HL-60 (cell line): ENCODE results near the gene MLLT6.

Experiments used
- DNase-seq, 2 experiments: peaks; one replicate each; pipeline ENCODE4 v3.0.0-alpha.2; 2010 to 2020; ENCODE audit warnings: low read depth in 1 of 2, low spot score in 1 of 2
- H3K27ac ChIP-seq: fragments of 250-450 bp; sonication (Bioruptor Pico); replicated peaks from 2 replicates; pipeline ENCODE4 v1.5.1; 2020; ENCODE audit warnings: mild to moderate bottlenecking, moderate library complexity
- H3K27me3 ChIP-seq: fragments of 250-450 bp; sonication (Bioruptor Pico); 2 replicates; pipeline ENCODE4 v1.5.1; 2021; ENCODE audit warnings: mild to moderate bottlenecking, moderate library complexity; ENCODE audit not compliant: insufficient read depth, poor library complexity, severe bottlenecking
- H3K4me3 ChIP-seq: replicated peaks from 2 replicates; pipeline ENCODE4 v1.5.1; 2011; ENCODE audit warnings: mild to moderate bottlenecking, control low read depth, low read length; ENCODE audit not compliant: insufficient read depth
- GABPA ChIP-seq: IDR thresholded peaks from 2 replicates; pipeline ENCODE4 v1.6.1; 2012; ENCODE audit warnings: low read depth
- POLR2AphosphoS5 ChIP-seq: IDR thresholded peaks from 2 replicates; pipeline ENCODE4 v1.6.1; 2012; ENCODE audit warnings: low read depth
- SPI1 ChIP-seq: IDR thresholded peaks from 2 replicates; pipeline ENCODE4 v1.6.1; 2012; ENCODE audit warnings: low read depth, mild to moderate bottlenecking, borderline replicate concordance
- TF ChIP-seq, protein P1 (sequence below): IDR thresholded peaks from one replicate; pipeline ENCODE4 v1.5.1; 2011; ENCODE audit warnings: low read length, control low read depth, inconsistent platforms; ENCODE audit not compliant: insufficient read depth
- TF ChIP-seq, protein P2 (sequence below): IDR thresholded peaks from 2 replicates; pipeline ENCODE4 v1.6.1; 2012; ENCODE audit warnings: low read depth; ENCODE audit not compliant: insufficient replicate concordance

Gene MLLT6

DNA sequence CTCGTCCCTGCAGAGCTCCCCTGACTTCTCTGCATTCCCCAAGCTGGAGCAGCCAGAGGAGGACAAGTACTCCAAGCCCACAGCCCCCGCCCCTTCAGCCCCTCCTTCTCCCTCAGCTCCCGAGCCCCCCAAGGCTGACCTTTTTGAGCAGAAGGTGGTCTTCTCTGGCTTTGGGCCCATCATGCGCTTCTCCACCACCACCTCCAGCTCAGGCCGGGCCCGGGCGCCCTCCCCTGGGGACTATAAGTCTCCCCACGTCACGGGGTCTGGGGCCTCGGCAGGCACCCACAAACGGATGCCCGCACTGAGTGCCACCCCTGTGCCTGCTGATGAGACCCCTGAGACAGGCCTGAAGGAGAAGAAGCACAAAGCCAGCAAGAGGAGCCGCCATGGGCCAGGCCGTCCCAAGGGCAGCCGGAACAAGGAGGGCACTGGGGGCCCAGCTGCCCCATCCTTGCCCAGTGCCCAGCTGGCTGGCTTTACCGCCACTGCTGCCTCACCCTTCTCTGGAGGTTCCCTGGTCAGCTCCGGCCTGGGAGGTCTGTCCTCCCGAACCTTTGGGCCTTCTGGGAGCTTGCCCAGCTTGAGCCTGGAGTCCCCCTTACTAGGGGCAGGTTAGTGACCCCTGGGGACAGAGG lies 11.4 kb downstream of the MLLT6 start:
- TF ChIP-seq, protein P1, sequence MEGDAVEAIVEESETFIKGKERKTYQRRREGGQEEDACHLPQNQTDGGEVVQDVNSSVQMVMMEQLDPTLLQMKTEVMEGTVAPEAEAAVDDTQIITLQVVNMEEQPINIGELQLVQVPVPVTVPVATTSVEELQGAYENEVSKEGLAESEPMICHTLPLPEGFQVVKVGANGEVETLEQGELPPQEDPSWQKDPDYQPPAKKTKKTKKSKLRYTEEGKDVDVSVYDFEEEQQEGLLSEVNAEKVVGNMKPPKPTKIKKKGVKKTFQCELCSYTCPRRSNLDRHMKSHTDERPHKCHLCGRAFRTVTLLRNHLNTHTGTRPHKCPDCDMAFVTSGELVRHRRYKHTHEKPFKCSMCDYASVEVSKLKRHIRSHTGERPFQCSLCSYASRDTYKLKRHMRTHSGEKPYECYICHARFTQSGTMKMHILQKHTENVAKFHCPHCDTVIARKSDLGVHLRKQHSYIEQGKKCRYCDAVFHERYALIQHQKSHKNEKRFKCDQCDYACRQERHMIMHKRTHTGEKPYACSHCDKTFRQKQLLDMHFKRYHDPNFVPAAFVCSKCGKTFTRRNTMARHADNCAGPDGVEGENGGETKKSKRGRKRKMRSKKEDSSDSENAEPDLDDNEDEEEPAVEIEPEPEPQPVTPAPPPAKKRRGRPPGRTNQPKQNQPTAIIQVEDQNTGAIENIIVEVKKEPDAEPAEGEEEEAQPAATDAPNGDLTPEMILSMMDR = no peak
- no peak for TF ChIP-seq SPI1
- TF ChIP-seq, protein P2, sequence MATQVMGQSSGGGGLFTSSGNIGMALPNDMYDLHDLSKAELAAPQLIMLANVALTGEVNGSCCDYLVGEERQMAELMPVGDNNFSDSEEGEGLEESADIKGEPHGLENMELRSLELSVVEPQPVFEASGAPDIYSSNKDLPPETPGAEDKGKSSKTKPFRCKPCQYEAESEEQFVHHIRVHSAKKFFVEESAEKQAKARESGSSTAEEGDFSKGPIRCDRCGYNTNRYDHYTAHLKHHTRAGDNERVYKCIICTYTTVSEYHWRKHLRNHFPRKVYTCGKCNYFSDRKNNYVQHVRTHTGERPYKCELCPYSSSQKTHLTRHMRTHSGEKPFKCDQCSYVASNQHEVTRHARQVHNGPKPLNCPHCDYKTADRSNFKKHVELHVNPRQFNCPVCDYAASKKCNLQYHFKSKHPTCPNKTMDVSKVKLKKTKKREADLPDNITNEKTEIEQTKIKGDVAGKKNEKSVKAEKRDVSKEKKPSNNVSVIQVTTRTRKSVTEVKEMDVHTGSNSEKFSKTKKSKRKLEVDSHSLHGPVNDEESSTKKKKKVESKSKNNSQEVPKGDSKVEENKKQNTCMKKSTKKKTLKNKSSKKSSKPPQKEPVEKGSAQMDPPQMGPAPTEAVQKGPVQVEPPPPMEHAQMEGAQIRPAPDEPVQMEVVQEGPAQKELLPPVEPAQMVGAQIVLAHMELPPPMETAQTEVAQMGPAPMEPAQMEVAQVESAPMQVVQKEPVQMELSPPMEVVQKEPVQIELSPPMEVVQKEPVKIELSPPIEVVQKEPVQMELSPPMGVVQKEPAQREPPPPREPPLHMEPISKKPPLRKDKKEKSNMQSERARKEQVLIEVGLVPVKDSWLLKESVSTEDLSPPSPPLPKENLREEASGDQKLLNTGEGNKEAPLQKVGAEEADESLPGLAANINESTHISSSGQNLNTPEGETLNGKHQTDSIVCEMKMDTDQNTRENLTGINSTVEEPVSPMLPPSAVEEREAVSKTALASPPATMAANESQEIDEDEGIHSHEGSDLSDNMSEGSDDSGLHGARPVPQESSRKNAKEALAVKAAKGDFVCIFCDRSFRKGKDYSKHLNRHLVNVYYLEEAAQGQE = no peak
- no peak for TF ChIP-seq GABPA
- TF ChIP-seq POLR2AphosphoS5 = no peak
- DNase-seq = no peak
- no peak overlapping the region for H3K27ac ChIP-seq
- H3K4me3 ChIP-seq = no peak overlapping the region
- H3K27me3 ChIP-seq = no peaks in the 10 kb centered on the region

GRCh38 chr17:38717139-38717745 lies 12.2 kb downstream of the MLLT6 start:
- Histone ChIP-seq H3K27me3 (no peaks in the 10 kb centered on the region), H3K27ac (no peak overlapping the region), H3K4me3 (no peak overlapping the region)
- DNase-seq = no peak
- no peak for TF ChIP-seq POLR2AphosphoS5

DNA sequence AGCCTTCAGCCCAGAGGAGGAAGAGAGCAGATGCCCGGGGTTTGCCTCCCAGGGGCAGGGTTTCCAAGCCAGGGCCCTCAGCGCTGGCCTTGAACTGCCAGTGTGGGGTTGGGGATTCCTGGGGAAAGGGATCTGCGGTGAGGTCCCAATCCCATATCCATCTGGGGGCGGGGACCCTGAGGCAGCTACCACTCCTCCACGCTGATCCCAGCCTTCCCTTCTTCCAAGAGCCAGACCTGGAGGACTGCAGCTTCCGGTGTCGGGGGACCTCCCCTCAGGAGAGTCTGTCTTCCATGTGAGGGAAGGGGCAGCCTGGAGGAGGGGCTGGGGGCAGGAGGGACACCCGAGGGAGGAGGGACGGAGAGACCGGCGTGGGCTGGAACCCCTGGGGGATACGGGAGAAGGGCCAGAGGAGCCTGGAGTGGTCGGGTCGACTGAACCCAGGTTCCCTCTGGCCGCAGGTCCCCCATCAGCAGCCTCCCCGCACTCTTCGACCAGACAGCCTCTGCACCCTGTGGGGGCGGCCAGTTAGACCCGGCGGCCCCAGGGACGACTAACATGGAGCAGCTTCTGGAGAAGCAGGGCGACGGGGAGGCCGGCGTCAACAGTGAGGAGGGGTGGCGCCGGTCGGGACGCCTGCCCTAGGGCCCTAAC lies 14.3 kb downstream of the MLLT6 start:
- Histone ChIP-seq H3K27ac (no peak overlapping the region), H3K4me3 (no peak overlapping the region), H3K27me3 (no peaks in the 10 kb centered on the region)
- no peak for DNase-seq
- TF ChIP-seq, protein P2 = no peak
- no peak for TF ChIP-seq POLR2AphosphoS5
- TF ChIP-seq, protein P1 = no peak
- no peak for TF ChIP-seq SPI1
- TF ChIP-seq GABPA = no peak

- TF ChIP-seq, protein P2 = no peak
- TF ChIP-seq SPI1 = no peak
- no peak for TF ChIP-seq POLR2AphosphoS5
- TF ChIP-seq GABPA = no peak
- TF ChIP-seq, protein P1 = no peak
- no peak overlapping the region for H3K27ac ChIP-seq
- no peaks in the 10 kb centered on the region for H3K27me3 ChIP-seq
- H3K4me3 ChIP-seq = no peak overlapping the region
- no peak for DNase-seq
Observed at GRCh38 chr17:38719943-38720641, 15.0 kb downstream of the MLLT6 start.
